ENCODE data around the gene ERVK3-1. TPM values are rescaled to one million over a fixed set of nuclear protein-coding genes. Genes with fewer than 3 reads are reported as not detected.

ERVK3-1 gene
- polyA plus RNA-seq, 1 experiment = 44.5 TPM

DNA sequence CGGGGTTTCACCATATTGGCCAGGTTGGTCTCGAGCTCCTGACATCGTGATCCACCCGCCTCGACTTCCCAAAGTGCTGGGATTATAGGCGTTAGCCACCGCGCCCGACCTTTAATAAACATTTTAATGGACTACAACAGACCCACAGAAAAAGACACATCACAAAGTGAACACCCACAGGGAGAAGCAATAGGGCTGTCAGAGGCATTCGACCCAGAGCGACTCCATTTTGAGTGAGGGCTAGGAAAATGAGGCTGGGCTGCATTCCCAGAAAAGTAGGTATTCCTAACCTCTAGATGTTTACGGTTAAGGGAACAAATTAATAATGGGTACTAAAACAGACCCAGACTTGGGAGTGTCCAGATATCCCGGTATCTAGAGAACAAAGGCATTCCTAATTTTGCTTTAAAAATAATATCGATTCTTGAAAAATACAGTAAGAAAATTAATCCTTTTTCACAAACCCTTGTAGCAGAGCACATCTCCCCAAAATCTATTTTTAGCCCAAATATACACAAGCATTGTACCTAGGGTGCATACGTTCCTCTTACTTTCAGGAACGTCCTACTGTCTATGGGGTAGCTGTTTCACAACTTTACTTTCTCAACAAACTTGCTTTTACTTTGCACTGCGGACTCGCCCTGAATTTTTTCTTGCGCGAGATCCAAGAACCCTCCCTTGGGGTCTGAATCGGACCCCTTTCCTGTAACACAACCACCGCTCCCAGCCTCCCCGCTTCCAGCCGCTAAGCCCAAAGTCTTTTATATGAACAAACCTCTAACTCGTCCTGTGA, 27.2 kb upstream of the ERVK3-1 start:
- no peak for TF ChIP-seq CTCF (IDR thresholded peaks at IDR 0.05; ENCODE audit: low read depth, low read length)
- ChIA-PET POLR2A (interaction anchor here (0.8 to 1.5 kb wide), 5 partner anchors 23 to 275 kb away, joined by 3 to 5 read pairs (median 3); partner anchors contain the start of genes ERVK3-1, ZBTB45, ZNF544 and ZNF606), CTCF (no interaction called here)

DNA sequence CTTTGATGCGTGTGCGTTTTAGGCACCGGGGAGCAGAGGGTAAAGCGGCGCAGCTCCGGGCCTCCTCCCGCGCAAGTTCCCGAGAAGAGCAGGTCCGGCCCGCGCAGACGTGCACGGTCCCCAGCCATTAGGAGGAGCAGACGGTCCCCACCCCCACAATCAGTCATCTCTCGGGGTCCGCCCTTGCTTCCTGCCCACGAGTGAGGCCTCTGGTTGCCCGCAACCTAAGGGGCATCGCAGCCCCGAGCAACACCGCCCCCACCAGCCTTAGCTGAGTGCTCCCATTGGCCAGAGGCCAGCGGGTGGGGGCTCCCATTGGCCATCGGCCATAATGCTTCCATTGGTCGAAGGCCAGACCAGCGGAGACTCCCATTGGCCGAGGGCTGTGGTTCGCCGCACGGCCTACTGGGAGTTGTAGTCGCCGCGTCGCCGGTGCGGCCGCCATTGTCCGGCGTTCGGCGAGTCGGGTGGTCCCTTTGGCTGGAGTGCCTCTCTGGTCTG, 26.6 kb upstream of the ERVK3-1 start, which contains the start of gene ZNF8:
ZNF8 (plus strand) TSS at position 415 of the 501 bp plus-strand sequence. CDS start 127 bp downstream, outside the sequence.
- ChIA-PET CTCF (no interaction called here), POLR2A (interaction anchor here (0.6 to 1.5 kb wide), 6 partner anchors 22 to 281 kb away, joined by 3 to 5 read pairs (median 3); partner anchors contain the start of genes ERVK3-1, ZBTB45, ZNF544 and ZNF606)
- H3K4me3 ChIP-seq (ENCODE audit: low read depth, low read length) = peak within 1 kb of the TSS; percentile 92
- TF ChIP-seq CTCF (IDR thresholded peaks at IDR 0.05; ENCODE audit: low read depth, low read length) = no peak
- DNase-seq (ENCODE audit: low read depth, low spot score) = peak; percentile 97
- peak within 1 kb of the TSS; percentile 87 for H3K27ac ChIP-seq (ENCODE audit: low read depth, low read length)
- no peaks in the 10 kb centered on the region for H3K27me3 ChIP-seq (ENCODE audit: control insufficient read depth, insufficient read depth, low read length)
- peaks cover 68% of the 10 kb centered on the region for H3K9me3 ChIP-seq (ENCODE audit: control insufficient read depth, insufficient read depth, low read length)

More for the DNA sequence above, 27.2 kb upstream of the ERVK3-1 start:
- peaks cover 70% of the 10 kb centered on the region for H3K9me3 ChIP-seq (ENCODE audit: control insufficient read depth, insufficient read depth, low read length)
- H3K4me3 ChIP-seq (ENCODE audit: low read depth, low read length) = peak overlapping the region; percentile 92
- H3K27me3 ChIP-seq (ENCODE audit: control insufficient read depth, insufficient read depth, low read length) = no peaks in the 10 kb centered on the region
- H3K27ac ChIP-seq (ENCODE audit: low read depth, low read length) = peak overlapping the region; percentile 81
- DNase-seq (ENCODE audit: low read depth, low spot score) = no peak

GRCh38 chr19:58279042-58279924, 25.9 kb upstream of the ERVK3-1 start:
- ChIA-PET POLR2A (interaction anchor here (0.6 to 1.5 kb wide), 6 partner anchors 21 to 280 kb away, joined by 3 to 5 read pairs (median 3); partner anchors contain the start of genes ERVK3-1, ZBTB45, ZNF544 and ZNF606), CTCF (interaction anchor here (0.6 kb wide), 1 partner anchor 9 kb away, joined by 3 read pairs; no protein-coding TSS in a partner anchor)
- H3K9me3 ChIP-seq (ENCODE audit: control insufficient read depth, insufficient read depth, low read length) = peaks cover 65% of the 10 kb centered on the region
- H3K4me3 ChIP-seq (ENCODE audit: low read depth, low read length) = peak overlapping the region; percentile 92
- H3K27me3 ChIP-seq (ENCODE audit: control insufficient read depth, insufficient read depth, low read length) = no peaks in the 10 kb centered on the region
- no peak for TF ChIP-seq CTCF (IDR thresholded peaks at IDR 0.05; ENCODE audit: low read depth, low read length)
- H3K27ac ChIP-seq (ENCODE audit: low read depth, low read length) = peak overlapping the region; percentile 87
- peak; percentile 18 for DNase-seq (ENCODE audit: low read depth, low spot score)

DNA sequence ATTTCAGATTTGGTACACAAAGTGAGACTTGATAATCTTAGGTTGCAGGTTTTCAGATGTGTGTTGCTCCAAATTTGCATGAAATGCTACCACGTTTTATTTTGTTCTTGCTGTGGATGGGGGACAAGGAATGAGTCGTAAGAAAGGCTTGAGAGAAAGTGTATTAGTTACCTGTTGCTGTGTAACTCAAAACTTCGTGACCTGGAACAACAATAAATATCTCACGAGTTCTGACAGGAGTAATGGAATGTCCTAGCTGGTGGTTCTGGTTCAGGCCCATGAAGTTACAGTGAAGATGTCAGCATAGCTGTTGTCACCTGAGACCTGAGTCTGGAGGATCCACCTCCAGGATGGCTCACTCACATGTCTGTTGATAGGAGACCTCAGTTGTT, 25.3 kb upstream of the ERVK3-1 start:
- DNase-seq (ENCODE audit: low read depth, low spot score) = no peak
- CTCF ChIA-PET = interaction anchor here (0.6 kb wide), 1 partner anchor 8 kb away, joined by 3 read pairs; no protein-coding TSS in a partner anchor
- no peak overlapping the region for H3K27ac ChIP-seq (ENCODE audit: low read depth, low read length)
- POLR2A ChIA-PET = no interaction called here
- peak overlapping the region; percentile 92 for H3K4me3 ChIP-seq (ENCODE audit: low read depth, low read length)
- H3K9me3 ChIP-seq (ENCODE audit: control insufficient read depth, insufficient read depth, low read length) = peaks cover 68% of the 10 kb centered on the region
- no peak for TF ChIP-seq CTCF (IDR thresholded peaks at IDR 0.05; ENCODE audit: low read depth, low read length)
- H3K27me3 ChIP-seq (ENCODE audit: control insufficient read depth, insufficient read depth, low read length) = no peaks in the 10 kb centered on the region
